ENCODE data around the gene ANKRD13A. TPM values are rescaled to one million over a fixed set of nuclear protein-coding genes. Genes with fewer than 3 reads are reported as not detected.

Gene ANKRD13A
- total and polyA plus RNA-seq, 2 donors (not counting 1 experiment from before 2014, with no cell fraction given), result 150 to 185 TPM

DNA sequence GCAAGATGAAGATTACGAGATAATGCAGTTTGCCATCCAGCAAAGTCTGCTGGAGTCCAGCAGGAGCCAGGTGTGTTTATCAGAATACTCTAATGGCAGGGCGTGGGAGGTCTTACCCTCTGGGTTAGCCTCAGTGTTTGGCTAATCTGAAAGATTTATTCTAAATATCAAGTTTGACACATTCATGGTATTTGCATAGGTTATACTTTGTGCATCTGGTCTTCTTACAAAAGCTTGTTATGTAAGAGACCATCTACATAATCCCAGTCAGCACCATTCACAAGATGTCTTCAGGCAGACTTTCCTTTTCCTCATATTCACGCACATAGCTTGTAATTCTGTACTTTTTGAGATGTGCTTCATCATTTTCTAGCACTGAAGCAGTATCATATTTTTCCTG, 34.7 kb downstream of the ANKRD13A start:
- H3K4me3 ChIP-seq (ENCODE audit: control extremely low read depth in 1 of 5, extremely low read depth in 1 of 5, insufficient read depth in 1 of 5, low read depth in 2 of 5, low read length in 4 of 5), result no peak overlapping the region
- no peak overlapping the region for H3K4me2 ChIP-seq (replicated peaks; ENCODE audit: low read depth, low read length, poor library complexity, severe bottlenecking)
- no peaks in the 10 kb centered on the region for H3K27me3 ChIP-seq (replicated peaks in 1 of 4; ENCODE audit: control extremely low read depth in 1 of 4, control insufficient read depth in 3 of 4, insufficient read depth in 4 of 4, low read length in 3 of 4)
- peaks cover 26 to 86% of the 10 kb centered on the region in 2 experiments for H3K36me3 ChIP-seq (replicated peaks in 1 of 2; ENCODE audit: control extremely low read depth in 1 of 2, control insufficient read depth in 1 of 2, extremely low read depth in 1 of 2, insufficient read depth in 2 of 2, low read length in 1 of 2)
- no peak overlapping the region for H3K4me3 Mint-ChIP-seq
- H2AFZ ChIP-seq (ENCODE audit: insufficient read depth, low read depth, low read length, poor library complexity, severe bottlenecking), result no peak overlapping the region
- H3K79me2 ChIP-seq (ENCODE audit: control insufficient read depth, insufficient read depth, low read length), result peaks cover 6% of the 10 kb centered on the region
- CTCF ChIA-PET, result interaction anchor here (1.4 kb wide), 1 partner anchor 10 kb away, joined by 5 read pairs; no protein-coding TSS in a partner anchor
- no peaks in the 10 kb centered on the region for H3K9me3 ChIP-seq (ENCODE audit: control extremely low read depth in 1 of 3, control insufficient read depth in 2 of 3, insufficient read depth in 1 of 3, low read length in 2 of 3)
- H3K9me3 Mint-ChIP-seq (ENCODE audit: insufficient read depth), result no peaks in the 10 kb centered on the region
- no peak overlapping the region for H3K27ac ChIP-seq (ENCODE audit: low read length in 2 of 2)
- intact Hi-C loops (cut with micrococcal nuclease), result loop anchor here (2.0 kb wide), 1 partner anchor 19 kb away; no protein-coding TSS in a partner anchor
- no peaks in the 10 kb centered on the region for H3K27me3 Mint-ChIP-seq
- TF ChIP-seq, protein P1, sequence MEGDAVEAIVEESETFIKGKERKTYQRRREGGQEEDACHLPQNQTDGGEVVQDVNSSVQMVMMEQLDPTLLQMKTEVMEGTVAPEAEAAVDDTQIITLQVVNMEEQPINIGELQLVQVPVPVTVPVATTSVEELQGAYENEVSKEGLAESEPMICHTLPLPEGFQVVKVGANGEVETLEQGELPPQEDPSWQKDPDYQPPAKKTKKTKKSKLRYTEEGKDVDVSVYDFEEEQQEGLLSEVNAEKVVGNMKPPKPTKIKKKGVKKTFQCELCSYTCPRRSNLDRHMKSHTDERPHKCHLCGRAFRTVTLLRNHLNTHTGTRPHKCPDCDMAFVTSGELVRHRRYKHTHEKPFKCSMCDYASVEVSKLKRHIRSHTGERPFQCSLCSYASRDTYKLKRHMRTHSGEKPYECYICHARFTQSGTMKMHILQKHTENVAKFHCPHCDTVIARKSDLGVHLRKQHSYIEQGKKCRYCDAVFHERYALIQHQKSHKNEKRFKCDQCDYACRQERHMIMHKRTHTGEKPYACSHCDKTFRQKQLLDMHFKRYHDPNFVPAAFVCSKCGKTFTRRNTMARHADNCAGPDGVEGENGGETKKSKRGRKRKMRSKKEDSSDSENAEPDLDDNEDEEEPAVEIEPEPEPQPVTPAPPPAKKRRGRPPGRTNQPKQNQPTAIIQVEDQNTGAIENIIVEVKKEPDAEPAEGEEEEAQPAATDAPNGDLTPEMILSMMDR (IDR thresholded peaks at IDR 0.05), result no peak
- no peak for TF ChIP-seq EZH2 (IDR thresholded peaks at IDR 0.05; ENCODE audit: borderline replicate concordance, insufficient read depth, low read depth, low read length, poor library complexity, severe bottlenecking)
- no peaks in the 10 kb centered on the region for H4K20me1 ChIP-seq (ENCODE audit: control insufficient read depth, insufficient read depth, low read length, poor library complexity, severe bottlenecking)
- WGBS (ENCODE audit: insufficient coverage), result 89% methylated on average over 1 of the region's 3 CpGs
- H3K27ac Mint-ChIP-seq, result no peak overlapping the region
- no peak for ATAC-seq (ENCODE audit: low read depth)
- no peak overlapping the region for H3K9ac ChIP-seq (ENCODE audit: low read length)
- POLR2A ChIA-PET, result no interaction called here
- H3K4me1 ChIP-seq (ENCODE audit: control insufficient read depth in 2 of 2, insufficient read depth in 2 of 2, low read length in 2 of 2), result no peaks in the 10 kb centered on the region
- H3K4me1 Mint-ChIP-seq, result peaks cover 3% of the 10 kb centered on the region
- no peak for DNase-seq

- 93% methylated on average over 3 of the region's 7 CpGs for WGBS (ENCODE audit: insufficient coverage)
- no peaks in the 10 kb centered on the region for H4K20me1 ChIP-seq (ENCODE audit: control insufficient read depth, insufficient read depth, low read length, poor library complexity, severe bottlenecking)
- no peaks in the 10 kb centered on the region for H3K27me3 ChIP-seq (replicated peaks in 1 of 4; ENCODE audit: control extremely low read depth in 1 of 4, control insufficient read depth in 3 of 4, insufficient read depth in 4 of 4, low read length in 3 of 4)
- H3K27ac Mint-ChIP-seq, result no peak overlapping the region
- intact Hi-C loops (cut with micrococcal nuclease), result no loop called here
- H3K4me3 ChIP-seq (ENCODE audit: control extremely low read depth in 1 of 5, extremely low read depth in 1 of 5, insufficient read depth in 1 of 5, low read depth in 2 of 5, low read length in 4 of 5), result no peak overlapping the region
- no peak overlapping the region for H3K4me2 ChIP-seq (replicated peaks; ENCODE audit: low read depth, low read length, poor library complexity, severe bottlenecking)
- no peaks in the 10 kb centered on the region for H3K9me3 Mint-ChIP-seq (ENCODE audit: insufficient read depth)
- no peaks in the 10 kb centered on the region for H3K27me3 Mint-ChIP-seq
- ATAC-seq (ENCODE audit: low read depth) (no peak), DNase-seq (no peak)
- peaks cover 6% of the 10 kb centered on the region for H3K79me2 ChIP-seq (ENCODE audit: control insufficient read depth, insufficient read depth, low read length)
- ChIA-PET POLR2A (no interaction called here), CTCF (interaction anchor here (1.0 to 1.1 kb wide), 2 partner anchors 10 to 51 kb away, joined by 3 read pairs; no protein-coding TSS in a partner anchor)
- no peak overlapping the region for H3K9ac ChIP-seq (ENCODE audit: low read length)
- H3K4me1 ChIP-seq (ENCODE audit: control insufficient read depth in 2 of 2, insufficient read depth in 2 of 2, low read length in 2 of 2), result no peaks in the 10 kb centered on the region
- no peak overlapping the region for H3K27ac ChIP-seq (ENCODE audit: low read length in 2 of 2)
- TF ChIP-seq, protein P1 (IDR thresholded peaks at IDR 0.05), result no peak
- no peak for TF ChIP-seq EZH2 (IDR thresholded peaks at IDR 0.05; ENCODE audit: borderline replicate concordance, insufficient read depth, low read depth, low read length, poor library complexity, severe bottlenecking)
- H3K9me3 ChIP-seq (ENCODE audit: control extremely low read depth in 1 of 3, control insufficient read depth in 2 of 3, insufficient read depth in 1 of 3, low read length in 2 of 3), result no peaks in the 10 kb centered on the region
- H2AFZ ChIP-seq (ENCODE audit: insufficient read depth, low read depth, low read length, poor library complexity, severe bottlenecking), result no peak overlapping the region
- H3K4me3 Mint-ChIP-seq, result no peak overlapping the region
- peaks cover 17 to 83% of the 10 kb centered on the region in 2 experiments for H3K36me3 ChIP-seq (replicated peaks in 1 of 2; ENCODE audit: control extremely low read depth in 1 of 2, control insufficient read depth in 1 of 2, extremely low read depth in 1 of 2, insufficient read depth in 2 of 2, low read length in 1 of 2)
- H3K4me1 Mint-ChIP-seq, result peaks cover 15% of the 10 kb centered on the region
Observed at GRCh38 chr12:110035534-110036104, 36.4 kb downstream of the ANKRD13A start.
